Testis (tissue), 3 donors: ENCODE measurements around the gene SNX32. TPM values are rescaled to one million over a fixed set of nuclear protein-coding genes. Genes with fewer than 3 reads are reported as not detected.

Experiments used
- DNase-seq: peaks from one replicate; pipeline ENCODE4 v3.0.0-alpha.2; 2019
- H3K27ac ChIP-seq, 2 donors: fragments of 200-600 bp; sonication (generic); one replicate each; pipeline ENCODE4 v1.5.1; 2019
- H3K27me3 ChIP-seq: fragments of 200-600 bp; sonication (generic); one replicate; pipeline ENCODE4 v1.5.1; 2019
- H3K36me3 ChIP-seq: fragments of 200-600 bp; sonication (generic); one replicate; pipeline ENCODE4 v1.5.1; 2017; ENCODE audit warnings: low read depth; ENCODE audit errors: missing control alignments
- H3K4me1 ChIP-seq: fragments of 200-600 bp; sonication (generic); one replicate; pipeline ENCODE4 v1.5.1; 2019
- H3K4me3 ChIP-seq, 2 donors: fragments of 200-600 bp; sonication (generic); one replicate each; pipeline ENCODE4 v1.5.1; 2017 to 2019
- H3K9me3 ChIP-seq: fragments of 200-600 bp; sonication (generic); one replicate; pipeline ENCODE4 v1.5.1; 2017
- CTCF ChIP-seq, 3 experiments: fragments of 450-650 bp in 2 of 3; fragments of 200-600 bp in 1 of 3; sonication (generic) in 1 of 3; IDR thresholded peaks; one replicate each; pipeline ENCODE4 v1.5.1; 2016 to 2019; ENCODE audit warnings: antibody characterized with exemption in 3 of 3, mild to moderate bottlenecking in 2 of 3, moderate library complexity in 1 of 3
- POLR2A ChIP-seq: fragments of 450-650 bp; IDR thresholded peaks from one replicate; pipeline ENCODE4 v1.6.1; 2017; ENCODE audit warnings: antibody characterized with exemption, mild to moderate bottlenecking, moderate library complexity
- WGBS, 2 donors: methylation state at CpG; one replicate each; pipeline ENCODE4 v1.1.5; 2018; 5-methylcytosine and 5-hydroxymethylcytosine counted together
- intact Hi-C: fragments of 100-400 bp; cut with DNase I; formaldehyde crosslinking; loops from one replicate; pipeline ENCODE4 v1.15.1; 2023; ENCODE audit warnings: low total_unique reads
- polyA plus RNA-seq: library from polyadenylated mRNA; stranded (reverse); fragments of 350-450 nt; fragmentation: Illumina TruSeq; extraction: RNeasy Lipid Tissue Mini Kit (QIAGEN cat#74804); gene quantifications from one replicate; pipeline ENCODE4 v1.2.3, GENCODE V29; 2014; ENCODE audit warnings: low read depth, low replicate concordance; ENCODE audit not compliant: insufficient read depth
- total RNA-seq, 2 donors: library from RNA; depleted of rRNA; stranded (reverse); fragments of >200 nt; gene quantifications; one replicate each; pipeline ENCODE4 v1.2.3, GENCODE V29; 2016

Gene SNX32
- total and polyA plus RNA-seq, 3 donors from 2014 or later, result 3.2 to 4.9 (median 4.0) TPM

- H3K27ac ChIP-seq, result peak overlapping the region; percentile 88 to 94
- H3K4me1 ChIP-seq, result peaks cover 13% of the 10 kb centered on the region
- TF ChIP-seq CTCF (IDR thresholded peaks at IDR 0.05) (no peak), POLR2A (no peak)
- 0 to 1% methylated on average over 10 of the region's 10 CpGs for WGBS, 2 donors
- H3K36me3 ChIP-seq, result no peaks in the 10 kb centered on the region
- intact Hi-C loops, result no loop called here
- H3K9me3 ChIP-seq, result no peaks in the 10 kb centered on the region
- no peaks in the 10 kb centered on the region for H3K27me3 ChIP-seq
- peak overlapping the region; percentile 85 to 97 for H3K4me3 ChIP-seq
- DNase-seq, result no peak
These were observed 24.9 kb downstream of the SNX32 start for GRCh38 chr11:65858681-65859087.

DNA sequence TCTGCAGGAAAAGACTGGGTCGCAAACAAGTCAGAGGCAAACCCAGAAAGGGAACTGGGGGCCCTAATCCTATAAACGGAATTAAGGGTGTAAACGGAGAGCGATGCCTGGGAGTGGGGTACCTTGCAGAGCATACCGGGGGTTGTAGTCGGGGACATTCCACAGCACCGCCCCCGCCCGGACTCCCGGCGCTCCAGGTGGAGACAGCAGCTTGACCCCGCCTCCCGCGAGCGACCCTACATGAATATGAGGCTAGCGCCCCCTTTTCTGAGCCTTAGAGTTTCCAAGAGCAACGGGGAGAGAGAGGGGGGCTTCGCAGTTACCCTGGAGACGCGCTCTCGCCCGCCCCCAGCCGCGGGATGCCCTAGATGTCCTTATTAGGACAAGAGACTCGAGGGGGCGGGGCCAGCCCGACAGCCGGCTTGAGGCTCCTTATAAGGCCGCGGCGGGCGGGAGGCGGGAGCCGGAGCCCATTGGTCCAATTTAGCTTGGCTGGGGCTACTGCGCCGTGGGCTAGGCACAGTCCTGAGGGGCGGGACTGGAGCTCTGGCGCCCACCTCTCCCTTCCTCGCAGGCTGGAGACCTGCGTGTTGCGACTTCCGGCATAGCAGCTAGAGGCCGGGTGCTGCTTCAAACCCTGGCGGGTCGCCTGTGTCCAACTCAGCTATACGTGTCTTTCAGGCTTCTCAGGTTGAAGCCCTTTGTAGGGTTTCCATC, 25.5 kb downstream of the SNX32 start:
- H3K36me3 ChIP-seq, result no peaks in the 10 kb centered on the region
- H3K4me3 ChIP-seq, result peak overlapping the region; percentile 85 to 97
- WGBS, 2 donors, result 1% methylated on average over 25 to 46 of the region's 46 CpGs
- TF ChIP-seq POLR2A, result peak; percentile 82
- peak in 2 of 3 experiments; percentile 1 to 18 for TF ChIP-seq CTCF (IDR thresholded peaks at IDR 0.05)
- intact Hi-C loops, result no loop called here
- H3K27ac ChIP-seq, result peak overlapping the region; percentile 88 to 94
- peaks cover 13% of the 10 kb centered on the region for H3K4me1 ChIP-seq
- H3K27me3 ChIP-seq, result no peaks in the 10 kb centered on the region
- no peaks in the 10 kb centered on the region for H3K9me3 ChIP-seq
- peak; percentile 100 for DNase-seq

DNA sequence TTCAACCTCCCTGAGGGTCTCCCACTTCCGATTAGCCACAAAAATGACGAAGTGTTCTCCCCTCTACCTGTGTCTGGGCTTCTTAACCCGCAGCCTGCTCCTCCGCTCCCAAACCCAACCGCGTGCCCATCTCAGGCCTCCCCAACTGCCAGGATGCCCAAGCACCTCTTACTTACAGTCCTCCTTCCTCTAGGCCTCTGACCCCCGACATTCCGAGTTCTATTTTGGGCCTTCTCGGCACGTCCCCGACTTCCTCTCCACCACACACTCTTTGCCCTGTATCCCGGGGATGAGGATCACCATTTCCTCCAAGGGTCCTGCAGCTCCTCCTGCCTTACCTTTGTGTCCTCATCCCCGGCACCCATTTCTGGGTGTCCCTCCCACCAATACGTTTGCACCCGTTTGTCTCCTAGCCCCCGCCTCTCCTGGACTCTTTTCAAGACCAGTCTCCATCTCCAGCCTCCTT, 26.1 kb downstream of the SNX32 start:
- intact Hi-C loops, result no loop called here
- Histone ChIP-seq H3K27me3 (no peaks in the 10 kb centered on the region), H3K4me1 (peaks cover 13% of the 10 kb centered on the region), H3K4me3 (peak overlapping the region; percentile 85 to 97), H3K36me3 (no peaks in the 10 kb centered on the region), H3K27ac (peak overlapping the region; percentile 88 to 94), H3K9me3 (no peaks in the 10 kb centered on the region)
- TF ChIP-seq POLR2A, result no peak
- no peak for TF ChIP-seq CTCF (IDR thresholded peaks at IDR 0.05)
- 0 to 1% methylated on average over 16 of the region's 16 CpGs for WGBS, 2 donors
- peak; percentile 51 for DNase-seq

GRCh38 chr11:65860278-65861164, 26.8 kb downstream of the SNX32 start, which contains the start of gene MUS81:
Gene MUS81 (plus strand): TSS chr11:65860433. CDS start chr11:65860754, 321 bp downstream.
- peak; percentile 79 to 95 (median 94) for TF ChIP-seq CTCF (IDR thresholded peaks at IDR 0.05)
- TF ChIP-seq POLR2A, result no peak
- no peaks in the 10 kb centered on the region for H3K36me3 ChIP-seq
- H3K4me3 ChIP-seq, result peak within 1 kb of the TSS; percentile 85 to 97
- peaks cover 13% of the 10 kb centered on the region for H3K4me1 ChIP-seq
- H3K9me3 ChIP-seq, result no peaks in the 10 kb centered on the region
- peak within 1 kb of the TSS; percentile 88 to 94 for H3K27ac ChIP-seq
- intact Hi-C loops, result no loop called here
- 0 to 3% methylated on average over 8 to 75 of the region's 78 CpGs for WGBS, 2 donors
- no peaks in the 10 kb centered on the region for H3K27me3 ChIP-seq
- peak; percentile 98 for DNase-seq
